H1 (cell line): ENCODE measurements around the gene HAPLN3. TPM values are rescaled to one million over a fixed set of nuclear protein-coding genes. Genes with fewer than 3 reads are reported as not detected.

Source experiments
- KDM4A ChIP-seq: IDR thresholded peaks from one replicate; pipeline ENCODE4 v1.7.1; 2012; ENCODE audit warnings: low read depth, mild to moderate bottlenecking, moderate library complexity, low read length, inconsistent platforms; ENCODE audit not compliant: severe bottlenecking
- POLR2AphosphoS5 ChIP-seq: IDR thresholded peaks from 2 replicates; pipeline ENCODE4 v1.6.1; 2011; ENCODE audit warnings: low read depth, low read length
- RFX5 ChIP-seq: IDR thresholded peaks from 2 replicates; pipeline ENCODE4 v1.6.1; 2011; ENCODE audit warnings: low read depth, low read length, improper control_type of control experiment, borderline replicate concordance
- TAF1 ChIP-seq: IDR thresholded peaks from 2 replicates; pipeline ENCODE4 v1.6.1; 2011; ENCODE audit warnings: mild to moderate bottlenecking, low read depth, low read length
- TCF12 ChIP-seq: IDR thresholded peaks from 2 replicates; pipeline ENCODE4 v1.6.1; 2011; ENCODE audit warnings: low read depth, mild to moderate bottlenecking, low read length
- ZNF274 ChIP-seq: IDR thresholded peaks from 2 replicates; pipeline ENCODE4 v1.7.0; 2012; ENCODE audit warnings: low read length, borderline replicate concordance; ENCODE audit errors: extremely low read depth
- polyA plus RNA-seq, 7 experiments: library from polyadenylated mRNA; depleted of rRNA in 3 of 7; stranded (reverse) in 5 of 7; unstranded in 2 of 7; fragments of >200 nt in 5 of 7; fragments of 200-250 nt in 2 of 7; gene quantifications; 1 replicate in 5 of 7; 2 replicates in 1 of 7; 4 replicates in 1 of 7; pipeline versions ENCODE4 v1.2.1 to v1.2.3, GENCODE V29; 2011 to 2013; ENCODE audit warnings: missing spikeins in 2 of 7, mixed read lengths in 2 of 7
- total RNA-seq: library from RNA; stranded (reverse); fragmentation: NEBNext Ultra II Directional; extraction: Animal tissue kit (Norgen Biotek cat#: 25700); gene quantifications from 2 replicates; pipeline ENCODE4 v1.2.1, GENCODE V29; 2021
- TF ChIP-seq, protein P1 (sequence below): fragments of 300-600 bp; sonication (generic); IDR thresholded peaks from 2 replicates; pipeline ENCODE4 v1.7.1; 2012; ENCODE audit warnings: low read length, moderate library complexity, mild to moderate bottlenecking, inconsistent platforms; ENCODE audit not compliant: insufficient replicate concordance
- TF ChIP-seq, protein P2 (sequence below): IDR thresholded peaks from 2 replicates; pipeline ENCODE4 v1.6.1; 2012; ENCODE audit warnings: inconsistent platforms

The HAPLN3 gene
- total and polyA plus RNA-seq, 2 of the 8 experiments (the other 6 are each of a cell fraction or from before 2014, with no cell fraction given): 76.2 to 79.7 TPM

DNA sequence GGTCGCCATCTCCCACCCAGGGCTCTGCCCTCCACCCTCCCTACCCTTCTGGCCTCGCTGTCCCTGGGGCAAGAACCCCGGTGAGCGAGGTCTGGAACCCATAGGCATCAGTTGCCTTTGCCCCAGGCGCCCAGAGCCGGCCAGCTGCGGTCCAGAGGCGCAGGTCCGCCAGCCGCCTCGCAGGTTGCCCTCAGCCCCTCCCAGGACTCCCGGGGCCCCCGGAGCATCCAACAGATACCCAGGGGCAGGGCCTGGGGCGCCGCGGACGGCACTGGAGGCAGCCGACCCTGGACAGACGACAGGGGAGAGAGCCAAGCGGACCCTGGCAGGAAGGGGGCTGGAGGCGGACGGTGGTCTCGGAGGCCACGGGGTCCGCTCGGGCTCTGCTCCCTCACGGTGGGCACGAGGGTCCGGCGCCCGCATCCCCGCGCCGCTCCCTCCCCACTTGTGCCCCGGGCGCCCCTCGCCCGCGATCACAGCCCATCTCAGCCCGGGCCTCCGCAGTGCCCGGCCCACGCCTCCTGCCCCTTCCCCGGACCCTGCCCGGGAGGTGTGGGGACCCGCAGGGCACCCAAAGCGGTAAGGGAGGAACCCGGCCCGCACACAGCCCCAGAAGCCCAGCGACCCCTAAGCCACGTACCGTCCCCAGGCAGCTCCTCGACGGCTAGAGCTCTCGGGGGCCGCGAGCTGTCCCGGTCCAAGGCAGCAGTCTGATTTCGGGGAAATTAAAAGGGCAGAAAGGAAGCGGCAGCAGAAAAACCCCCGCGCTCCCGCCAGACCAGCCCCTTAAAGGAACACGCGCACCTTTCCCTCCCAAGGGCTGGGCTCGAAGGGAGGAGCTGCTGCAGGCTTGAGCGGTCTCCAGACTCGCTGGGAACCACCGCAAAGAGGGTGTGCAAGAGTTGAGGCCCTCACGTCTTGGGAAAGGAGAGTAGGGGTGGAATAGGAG lies at the start of gene HAPLN3 (continued):
- TF ChIP-seq RFX5: no peak
- peak; percentile 20; the same call in 1 of the 2 replicates for TF ChIP-seq TAF1
- TF ChIP-seq, protein P1, sequence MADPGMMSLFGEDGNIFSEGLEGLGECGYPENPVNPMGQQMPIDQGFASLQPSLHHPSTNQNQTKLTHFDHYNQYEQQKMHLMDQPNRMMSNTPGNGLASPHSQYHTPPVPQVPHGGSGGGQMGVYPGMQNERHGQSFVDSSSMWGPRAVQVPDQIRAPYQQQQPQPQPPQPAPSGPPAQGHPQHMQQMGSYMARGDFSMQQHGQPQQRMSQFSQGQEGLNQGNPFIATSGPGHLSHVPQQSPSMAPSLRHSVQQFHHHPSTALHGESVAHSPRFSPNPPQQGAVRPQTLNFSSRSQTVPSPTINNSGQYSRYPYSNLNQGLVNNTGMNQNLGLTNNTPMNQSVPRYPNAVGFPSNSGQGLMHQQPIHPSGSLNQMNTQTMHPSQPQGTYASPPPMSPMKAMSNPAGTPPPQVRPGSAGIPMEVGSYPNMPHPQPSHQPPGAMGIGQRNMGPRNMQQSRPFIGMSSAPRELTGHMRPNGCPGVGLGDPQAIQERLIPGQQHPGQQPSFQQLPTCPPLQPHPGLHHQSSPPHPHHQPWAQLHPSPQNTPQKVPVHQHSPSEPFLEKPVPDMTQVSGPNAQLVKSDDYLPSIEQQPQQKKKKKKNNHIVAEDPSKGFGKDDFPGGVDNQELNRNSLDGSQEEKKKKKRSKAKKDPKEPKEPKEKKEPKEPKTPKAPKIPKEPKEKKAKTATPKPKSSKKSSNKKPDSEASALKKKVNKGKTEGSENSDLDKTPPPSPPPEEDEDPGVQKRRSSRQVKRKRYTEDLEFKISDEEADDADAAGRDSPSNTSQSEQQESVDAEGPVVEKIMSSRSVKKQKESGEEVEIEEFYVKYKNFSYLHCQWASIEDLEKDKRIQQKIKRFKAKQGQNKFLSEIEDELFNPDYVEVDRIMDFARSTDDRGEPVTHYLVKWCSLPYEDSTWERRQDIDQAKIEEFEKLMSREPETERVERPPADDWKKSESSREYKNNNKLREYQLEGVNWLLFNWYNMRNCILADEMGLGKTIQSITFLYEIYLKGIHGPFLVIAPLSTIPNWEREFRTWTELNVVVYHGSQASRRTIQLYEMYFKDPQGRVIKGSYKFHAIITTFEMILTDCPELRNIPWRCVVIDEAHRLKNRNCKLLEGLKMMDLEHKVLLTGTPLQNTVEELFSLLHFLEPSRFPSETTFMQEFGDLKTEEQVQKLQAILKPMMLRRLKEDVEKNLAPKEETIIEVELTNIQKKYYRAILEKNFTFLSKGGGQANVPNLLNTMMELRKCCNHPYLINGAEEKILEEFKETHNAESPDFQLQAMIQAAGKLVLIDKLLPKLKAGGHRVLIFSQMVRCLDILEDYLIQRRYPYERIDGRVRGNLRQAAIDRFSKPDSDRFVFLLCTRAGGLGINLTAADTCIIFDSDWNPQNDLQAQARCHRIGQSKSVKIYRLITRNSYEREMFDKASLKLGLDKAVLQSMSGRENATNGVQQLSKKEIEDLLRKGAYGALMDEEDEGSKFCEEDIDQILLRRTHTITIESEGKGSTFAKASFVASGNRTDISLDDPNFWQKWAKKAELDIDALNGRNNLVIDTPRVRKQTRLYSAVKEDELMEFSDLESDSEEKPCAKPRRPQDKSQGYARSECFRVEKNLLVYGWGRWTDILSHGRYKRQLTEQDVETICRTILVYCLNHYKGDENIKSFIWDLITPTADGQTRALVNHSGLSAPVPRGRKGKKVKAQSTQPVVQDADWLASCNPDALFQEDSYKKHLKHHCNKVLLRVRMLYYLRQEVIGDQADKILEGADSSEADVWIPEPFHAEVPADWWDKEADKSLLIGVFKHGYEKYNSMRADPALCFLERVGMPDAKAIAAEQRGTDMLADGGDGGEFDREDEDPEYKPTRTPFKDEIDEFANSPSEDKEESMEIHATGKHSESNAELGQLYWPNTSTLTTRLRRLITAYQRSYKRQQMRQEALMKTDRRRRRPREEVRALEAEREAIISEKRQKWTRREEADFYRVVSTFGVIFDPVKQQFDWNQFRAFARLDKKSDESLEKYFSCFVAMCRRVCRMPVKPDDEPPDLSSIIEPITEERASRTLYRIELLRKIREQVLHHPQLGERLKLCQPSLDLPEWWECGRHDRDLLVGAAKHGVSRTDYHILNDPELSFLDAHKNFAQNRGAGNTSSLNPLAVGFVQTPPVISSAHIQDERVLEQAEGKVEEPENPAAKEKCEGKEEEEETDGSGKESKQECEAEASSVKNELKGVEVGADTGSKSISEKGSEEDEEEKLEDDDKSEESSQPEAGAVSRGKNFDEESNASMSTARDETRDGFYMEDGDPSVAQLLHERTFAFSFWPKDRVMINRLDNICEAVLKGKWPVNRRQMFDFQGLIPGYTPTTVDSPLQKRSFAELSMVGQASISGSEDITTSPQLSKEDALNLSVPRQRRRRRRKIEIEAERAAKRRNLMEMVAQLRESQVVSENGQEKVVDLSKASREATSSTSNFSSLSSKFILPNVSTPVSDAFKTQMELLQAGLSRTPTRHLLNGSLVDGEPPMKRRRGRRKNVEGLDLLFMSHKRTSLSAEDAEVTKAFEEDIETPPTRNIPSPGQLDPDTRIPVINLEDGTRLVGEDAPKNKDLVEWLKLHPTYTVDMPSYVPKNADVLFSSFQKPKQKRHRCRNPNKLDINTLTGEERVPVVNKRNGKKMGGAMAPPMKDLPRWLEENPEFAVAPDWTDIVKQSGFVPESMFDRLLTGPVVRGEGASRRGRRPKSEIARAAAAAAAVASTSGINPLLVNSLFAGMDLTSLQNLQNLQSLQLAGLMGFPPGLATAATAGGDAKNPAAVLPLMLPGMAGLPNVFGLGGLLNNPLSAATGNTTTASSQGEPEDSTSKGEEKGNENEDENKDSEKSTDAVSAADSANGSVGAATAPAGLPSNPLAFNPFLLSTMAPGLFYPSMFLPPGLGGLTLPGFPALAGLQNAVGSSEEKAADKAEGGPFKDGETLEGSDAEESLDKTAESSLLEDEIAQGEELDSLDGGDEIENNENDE: no peak
- TF ChIP-seq POLR2AphosphoS5: peak; percentile 13; the same call in 1 of the 2 replicates
- no peak for TF ChIP-seq ZNF274
- no peak for TF ChIP-seq TCF12
- peak; percentile 52 for TF ChIP-seq KDM4A
- TF ChIP-seq, protein P2, sequence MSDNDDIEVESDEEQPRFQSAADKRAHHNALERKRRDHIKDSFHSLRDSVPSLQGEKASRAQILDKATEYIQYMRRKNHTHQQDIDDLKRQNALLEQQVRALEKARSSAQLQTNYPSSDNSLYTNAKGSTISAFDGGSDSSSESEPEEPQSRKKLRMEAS: peak; percentile 34
